Stimulated activated CD4-positive, alpha-beta T cell treated with anti-CD3 and anti-CD28 coated beads, Interleukin-2, amount 100 ng/mL, for 24 hours (primary cell): ENCODE results near the gene CDK19.
"Not testable (repeated sequence)": the region's sequence is repeated elsewhere in the genome, so short reads cannot be mapped to it uniquely, and the experiment has no call there.

ENCODE experiments used
- DNase-seq, 2 donors: peaks; one replicate each; pipeline ENCODE4 v3.0.0-alpha.2; 2020

Gene CDK19

DNA sequence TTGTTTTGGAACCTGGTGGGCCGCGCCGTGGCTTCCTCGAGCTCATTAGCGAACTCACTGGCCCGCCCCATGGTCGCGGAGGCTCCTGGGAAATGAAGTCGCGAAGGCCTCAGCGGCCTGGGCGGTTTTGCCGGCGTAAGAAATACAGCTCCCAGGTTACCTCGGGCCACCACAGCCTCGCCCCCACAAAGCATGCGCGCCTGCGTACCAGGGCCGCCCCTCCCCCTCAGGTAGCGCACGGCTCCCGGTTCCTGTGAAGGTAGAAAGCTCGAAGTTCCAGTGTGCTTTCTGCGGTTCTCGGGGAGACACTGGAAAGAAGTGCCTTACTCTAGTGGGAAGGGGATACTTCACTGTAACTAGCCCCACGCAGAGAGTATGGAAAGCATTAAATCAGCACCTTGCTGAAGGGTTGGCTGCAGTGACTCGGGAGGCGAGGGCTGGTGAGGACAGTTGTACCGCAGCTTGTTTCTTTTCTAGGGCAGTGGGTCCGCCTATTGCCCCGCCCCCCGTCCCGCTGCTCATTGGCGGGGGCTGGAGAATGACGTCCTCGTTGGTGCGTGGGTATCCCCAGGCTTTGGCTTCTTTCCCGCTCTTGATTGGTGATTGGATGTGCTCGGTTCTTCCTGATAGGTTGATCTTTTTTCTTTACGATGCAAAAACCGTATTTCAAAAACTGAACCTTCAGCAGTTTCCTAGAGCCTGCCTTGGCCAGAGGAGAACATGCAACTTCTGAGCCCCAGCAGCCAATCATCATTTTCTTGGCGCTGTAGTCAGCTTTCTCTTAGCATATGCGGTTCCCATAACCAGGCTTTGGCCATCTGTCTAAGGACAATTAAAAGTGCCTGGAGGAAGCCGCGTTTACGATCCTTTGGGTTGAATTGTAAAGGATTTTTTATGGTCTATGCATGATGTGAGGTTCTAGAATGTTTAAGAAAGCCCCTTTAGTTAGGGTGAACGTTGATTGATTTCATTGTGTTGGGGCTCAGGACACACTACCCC lies at the start of gene CDK19:
Gene CDK19 (minus strand): TSS at position 59 of the 999 bp plus-strand sequence. CDS start 333 bp downstream, outside the sequence.
- DNase-seq: peak; percentile 97 to 99

- DNase-seq: no peak
Observed at GRCh38 chr6:110864824-110865223, 49.6 kb upstream of the CDK19 start.

DNA sequence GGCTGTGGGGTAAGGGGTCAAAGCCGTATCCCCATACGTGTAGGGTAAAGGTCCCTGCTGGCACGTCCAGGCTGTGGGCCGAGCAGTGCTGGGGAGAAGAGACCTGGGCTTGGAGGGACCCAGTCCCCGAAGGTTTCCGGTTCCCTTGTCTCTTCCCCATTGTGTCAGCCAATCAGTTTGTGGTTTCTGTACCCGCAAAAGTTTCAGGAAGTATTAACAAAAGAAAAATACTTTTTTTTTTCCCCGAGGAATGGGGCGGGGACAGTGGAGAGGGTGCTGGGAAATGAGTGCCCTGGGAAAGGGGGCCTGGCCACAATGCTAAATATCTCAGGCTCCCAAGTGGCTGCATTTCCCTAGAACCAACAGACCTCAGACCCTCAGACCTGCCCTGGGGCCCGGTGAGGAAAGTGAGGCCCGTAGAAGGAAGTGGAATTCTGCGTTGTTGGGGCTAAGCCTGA lies 44.1 kb upstream of the CDK19 start:
- no peak for DNase-seq

- no peak for DNase-seq
Observed at GRCh38 chr6:110858562-110859214, 43.4 kb upstream of the CDK19 start.

DNA sequence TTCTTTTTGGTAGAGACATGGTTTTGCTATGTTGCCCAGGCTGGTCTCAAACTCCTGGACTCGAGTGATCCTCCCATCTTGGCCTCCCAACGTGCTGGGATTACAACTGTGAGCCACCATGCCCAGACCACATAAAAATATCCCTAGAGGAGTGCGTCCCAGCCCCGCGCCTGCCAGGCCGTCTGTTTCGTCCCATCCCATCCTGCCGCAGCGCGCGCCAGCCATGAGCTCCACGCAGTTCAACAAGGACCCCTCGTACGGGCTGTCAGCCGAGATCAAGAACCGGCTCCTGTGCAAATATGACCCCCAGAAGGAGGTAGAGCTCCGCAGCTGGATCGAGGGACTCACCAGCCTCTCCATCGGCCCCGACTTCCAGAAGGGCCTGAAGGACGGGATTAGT lies 42.7 kb upstream of the CDK19 start:
- DNase-seq: no peak

- no peak for DNase-seq
Observed at GRCh38 chr6:110856296-110856695, 41.0 kb upstream of the CDK19 start.

- no peak for DNase-seq
Observed at GRCh38 chr6:110853754-110854477, 38.6 kb upstream of the CDK19 start.

- DNase-seq: no peak
Observed at GRCh38 chr6:110852773-110853172, 37.5 kb upstream of the CDK19 start.

- no peak for DNase-seq
Observed at GRCh38 chr6:110849781-110850180, 34.5 kb upstream of the CDK19 start.

DNA sequence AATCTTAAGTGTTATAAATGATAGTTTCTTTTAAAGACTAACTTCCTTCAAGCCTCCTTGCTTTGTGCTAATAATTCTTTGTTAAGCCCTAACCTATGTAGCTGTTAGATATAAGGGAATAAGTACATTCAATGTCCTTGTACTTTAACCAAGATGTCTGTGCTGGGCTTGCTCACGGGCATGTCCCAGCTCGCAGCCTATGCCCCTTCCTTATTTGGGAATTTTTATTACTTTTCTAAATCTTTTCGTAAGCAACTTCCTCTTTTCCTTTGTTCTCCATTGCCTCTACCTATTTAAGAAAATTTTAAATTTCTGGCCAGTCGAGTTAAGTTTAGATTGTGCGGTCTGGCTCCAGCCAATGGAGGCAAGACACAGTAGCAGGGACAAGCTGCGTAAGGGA lies 26.0 kb upstream of the CDK19 start:
- DNase-seq: no peak

DNA sequence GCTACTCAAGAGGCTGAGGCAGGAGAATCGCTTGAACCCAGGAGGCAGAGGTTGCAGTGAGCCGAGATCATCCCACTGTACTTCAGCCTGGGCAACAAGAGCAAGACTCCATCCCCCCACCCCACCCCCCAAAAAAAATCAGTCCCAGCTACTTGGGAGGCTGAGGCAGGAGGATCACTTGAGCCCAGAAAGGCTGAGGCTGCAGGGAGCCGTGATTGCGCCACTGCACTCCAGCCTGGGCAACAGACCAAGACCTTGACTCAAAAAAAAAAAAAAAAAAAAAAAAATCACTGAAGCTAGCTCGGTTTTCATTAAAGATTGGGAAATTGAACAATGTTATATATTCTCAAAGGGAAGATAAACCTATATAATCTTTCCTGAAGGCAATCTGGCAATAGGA lies 20.5 kb upstream of the CDK19 start:
- not testable (repeated sequence) for DNase-seq

DNA sequence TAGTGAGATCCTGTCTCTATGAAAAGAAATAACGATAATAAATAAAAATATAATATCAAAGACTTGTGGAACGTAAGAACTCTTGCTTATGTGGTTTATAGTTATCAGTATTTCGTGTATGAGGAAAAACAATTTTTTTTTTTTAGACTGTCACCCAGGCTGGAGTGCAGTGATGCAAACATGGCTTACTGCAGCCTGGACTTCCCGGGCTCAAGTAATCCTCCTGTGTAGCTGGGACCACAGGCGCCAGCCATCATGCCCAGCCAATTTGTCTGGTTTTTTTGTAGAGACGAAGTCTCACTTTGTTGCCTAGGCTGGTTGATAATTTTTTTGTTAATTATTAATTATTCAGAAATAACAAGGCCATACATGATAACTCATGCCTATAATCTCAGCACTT lies 18.6 kb upstream of the CDK19 start:
- no peak for DNase-seq

DNA sequence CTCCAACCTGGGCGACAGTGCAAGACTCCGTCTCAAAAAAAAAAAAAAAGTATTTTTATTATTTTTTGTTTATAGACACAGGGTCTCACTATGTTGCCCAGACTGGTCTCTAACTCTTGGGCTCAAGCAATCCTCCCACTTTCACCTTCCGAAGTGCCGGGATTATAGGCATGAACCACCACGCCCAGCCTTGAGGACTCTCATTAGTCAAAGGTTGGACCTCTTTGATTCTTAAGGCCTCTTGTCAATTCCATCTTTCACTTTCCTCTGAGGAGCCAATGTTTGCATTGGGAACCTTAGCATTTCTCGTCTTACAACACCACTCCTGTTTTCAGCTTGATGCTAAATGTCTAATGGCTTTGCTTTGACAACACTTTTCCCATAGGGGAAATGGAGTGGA lies 16.1 kb upstream of the CDK19 start:
- DNase-seq: no peak

DNA sequence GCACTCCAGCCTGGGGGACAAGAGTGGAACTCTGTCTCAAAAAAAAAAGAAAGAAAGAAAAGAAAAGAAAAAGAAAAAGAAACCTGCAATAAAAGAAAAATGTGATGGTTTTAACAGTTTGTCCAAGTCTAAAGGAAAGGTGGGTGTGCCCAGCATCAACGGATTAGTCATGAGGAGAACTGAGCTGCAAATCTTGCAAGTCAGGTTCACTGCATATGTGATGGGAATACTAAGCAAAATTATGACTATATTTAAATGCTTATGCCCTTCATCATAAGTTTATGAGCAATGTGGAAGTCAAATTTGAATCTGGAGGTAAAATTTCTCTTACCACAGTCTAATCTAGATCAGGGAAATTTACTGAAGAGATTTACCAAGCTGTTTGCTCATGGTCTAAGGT lies 13.1 kb upstream of the CDK19 start:
- DNase-seq: no peak

GRCh38 chr6:110826236-110827129 lies 11.2 kb upstream of the CDK19 start:
- no peak for DNase-seq

DNA sequence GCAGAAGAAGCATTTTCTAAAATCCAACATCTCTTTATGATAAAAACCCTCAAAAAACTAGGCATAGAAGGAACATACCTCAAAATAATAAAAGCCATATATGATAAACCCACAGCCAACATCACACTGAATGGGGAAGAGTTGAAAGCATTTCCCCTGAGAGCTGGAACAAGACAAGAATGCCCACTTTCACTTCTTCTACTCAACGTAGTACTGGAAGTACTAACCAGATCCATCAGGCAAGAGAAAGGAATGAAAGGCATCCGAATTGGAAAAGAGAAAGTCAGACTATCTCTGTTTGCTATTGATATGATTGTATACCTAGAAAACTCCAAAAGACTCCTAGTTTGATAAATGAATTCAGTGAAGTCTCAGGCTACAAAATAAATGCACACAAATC lies 7.9 kb upstream of the CDK19 start:
- DNase-seq: no peak

DNA sequence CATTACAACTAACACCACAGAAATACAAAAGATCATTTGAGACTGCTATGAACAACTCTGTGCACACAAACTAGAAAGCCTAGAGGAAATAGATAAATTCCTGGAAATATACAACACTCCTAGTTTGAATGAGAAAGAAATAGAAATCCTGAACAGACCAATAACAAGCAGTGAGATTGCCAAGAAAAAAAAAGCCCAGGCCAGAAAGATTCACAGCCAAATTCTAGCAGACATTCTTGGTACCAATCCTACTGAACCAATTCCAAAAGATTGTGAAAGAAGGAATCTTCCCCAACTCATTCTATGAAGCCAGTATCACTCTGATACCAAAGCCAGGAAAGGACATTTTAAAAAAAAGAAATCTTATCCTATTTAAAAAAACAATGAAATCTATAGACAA lies 7.0 kb upstream of the CDK19 start:
- DNase-seq: no peak

GRCh38 chr6:110816677-110817076 lies 1.4 kb upstream of the CDK19 start:
- DNase-seq: no peak

DNA sequence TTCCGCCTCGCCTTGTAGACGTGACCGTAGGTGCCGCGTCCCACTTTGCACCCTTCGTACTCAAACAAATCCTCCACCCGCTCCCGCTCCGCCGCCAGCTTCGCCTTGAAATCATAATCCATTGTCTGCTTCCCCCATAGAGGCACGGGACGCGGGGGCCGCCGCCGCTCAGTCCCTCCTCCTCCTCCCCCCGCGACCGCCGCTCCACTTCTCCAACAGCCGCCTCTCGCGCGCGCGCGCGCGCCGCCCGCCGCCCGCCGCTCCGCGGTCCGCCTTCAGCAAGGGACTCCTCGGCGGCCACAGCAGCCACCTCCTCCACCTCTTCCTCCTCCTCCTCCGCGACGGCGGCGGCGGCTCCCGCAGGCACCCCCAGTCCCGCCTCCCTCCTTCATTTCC lies 256 bp downstream of the CDK19 start:
- no peak for DNase-seq

GRCh38 chr6:110814102-110815014 lies 911 bp downstream of the CDK19 start:
- peak; percentile 67 to 70 for DNase-seq
